ENCODE data around the gene GPR183.

Gene GPR183

GRCh38 chr13:99307247-99307646, at the start of gene GPR183:
TSS of gene GPR183 (minus strand) at chr13:99307399. CDS start at chr13:99296145, 11,254 bp downstream.
- peak; percentile 61 for DNase-seq

DNA sequence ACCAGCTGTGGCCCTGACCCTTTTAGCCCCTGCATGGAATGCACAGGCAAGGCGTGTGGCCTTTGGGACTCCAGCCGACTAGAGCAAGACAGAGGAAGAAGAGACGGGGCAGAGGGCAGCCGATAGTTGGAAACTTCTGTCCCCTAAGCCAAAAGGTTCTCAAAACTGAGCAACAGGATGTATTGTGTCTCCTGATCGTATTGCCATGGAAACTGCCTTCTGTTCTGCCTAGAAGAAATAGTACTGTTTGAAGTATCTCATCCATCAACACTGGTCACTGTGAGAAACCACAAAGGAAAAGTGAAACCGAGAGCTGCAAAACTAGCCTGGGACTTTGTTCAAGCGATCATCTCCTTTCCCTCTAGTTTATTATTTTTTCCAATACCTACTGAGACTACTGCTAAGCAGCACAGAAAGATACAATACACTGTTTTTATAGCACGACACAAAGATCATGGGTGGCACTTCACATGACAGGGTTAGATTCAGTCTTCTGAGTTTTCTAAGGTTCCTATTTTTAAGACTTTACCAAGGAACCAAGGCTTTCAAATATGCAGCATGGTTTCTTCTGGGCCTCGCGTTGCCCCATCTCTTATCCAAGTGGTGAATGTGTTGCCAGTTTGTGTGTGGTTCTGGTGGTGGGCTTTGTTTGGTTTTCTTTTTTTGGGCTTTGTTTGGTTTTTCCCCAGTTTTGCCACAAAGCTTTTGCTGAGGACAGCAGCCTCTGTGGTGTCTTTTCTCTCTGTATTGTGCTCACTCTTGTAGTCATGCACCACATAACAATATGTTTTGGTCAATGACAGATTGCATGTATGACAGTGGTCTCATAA, 49.3 kb upstream of the GPR183 start:
- peak; percentile 84 for DNase-seq

DNA sequence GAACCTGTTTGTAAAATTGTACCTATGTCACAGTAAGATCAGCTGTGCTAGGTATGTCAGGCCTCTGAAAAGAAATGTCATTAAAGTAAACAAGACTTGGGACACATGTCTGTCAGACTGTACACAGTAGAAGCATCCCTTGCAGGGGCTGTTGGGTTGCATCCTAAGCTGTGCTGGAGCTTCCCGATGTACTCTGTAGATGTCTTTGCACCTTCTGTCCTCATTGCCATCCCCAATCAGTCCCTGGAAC, 48.7 kb upstream of the GPR183 start:
- no peak for DNase-seq

DNA sequence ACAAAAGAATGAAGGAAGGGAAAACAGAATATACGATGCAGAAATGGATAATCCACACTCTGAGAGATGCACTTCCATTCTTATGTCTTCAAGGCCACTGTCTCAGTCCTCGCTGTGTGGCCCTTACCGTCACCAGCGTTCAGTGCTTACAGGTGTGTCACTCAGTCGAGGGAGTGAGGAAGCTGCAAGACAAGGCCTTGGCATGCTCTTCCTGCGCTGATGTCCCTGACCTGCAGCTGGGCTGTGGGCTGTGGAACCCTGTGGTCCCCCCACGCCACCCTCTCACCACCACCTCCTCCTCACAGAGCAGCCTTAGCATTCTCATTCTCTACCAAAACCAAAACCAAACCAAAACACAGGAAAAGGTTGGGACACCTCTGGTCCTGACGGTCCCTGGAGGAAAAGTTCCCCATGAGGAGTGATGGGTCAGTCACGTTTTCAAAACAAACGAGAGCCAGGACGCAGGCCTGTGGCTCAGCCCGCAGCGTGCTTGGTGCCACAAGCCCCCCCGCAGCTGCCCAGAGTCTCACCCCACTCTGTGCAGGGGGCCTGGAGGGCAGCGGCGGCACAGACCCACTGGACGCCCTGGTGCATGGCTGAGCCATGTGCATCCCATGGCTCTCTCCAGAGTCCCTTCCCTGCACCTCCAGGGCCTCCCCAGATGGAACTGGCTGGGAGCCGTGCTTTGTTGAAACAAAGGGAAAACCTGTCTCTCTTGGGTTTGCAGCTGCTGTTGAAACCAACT, 48.2 kb upstream of the GPR183 start:
- DNase-seq: no peak

GRCh38 chr13:99354371-99354951, 47.3 kb upstream of the GPR183 start:
- DNase-seq: no peak

GRCh38 chr13:99353836-99354235, 46.6 kb upstream of the GPR183 start:
- no peak for DNase-seq

GRCh38 chr13:99353246-99353600, 46.0 kb upstream of the GPR183 start:
- no peak for DNase-seq

DNA sequence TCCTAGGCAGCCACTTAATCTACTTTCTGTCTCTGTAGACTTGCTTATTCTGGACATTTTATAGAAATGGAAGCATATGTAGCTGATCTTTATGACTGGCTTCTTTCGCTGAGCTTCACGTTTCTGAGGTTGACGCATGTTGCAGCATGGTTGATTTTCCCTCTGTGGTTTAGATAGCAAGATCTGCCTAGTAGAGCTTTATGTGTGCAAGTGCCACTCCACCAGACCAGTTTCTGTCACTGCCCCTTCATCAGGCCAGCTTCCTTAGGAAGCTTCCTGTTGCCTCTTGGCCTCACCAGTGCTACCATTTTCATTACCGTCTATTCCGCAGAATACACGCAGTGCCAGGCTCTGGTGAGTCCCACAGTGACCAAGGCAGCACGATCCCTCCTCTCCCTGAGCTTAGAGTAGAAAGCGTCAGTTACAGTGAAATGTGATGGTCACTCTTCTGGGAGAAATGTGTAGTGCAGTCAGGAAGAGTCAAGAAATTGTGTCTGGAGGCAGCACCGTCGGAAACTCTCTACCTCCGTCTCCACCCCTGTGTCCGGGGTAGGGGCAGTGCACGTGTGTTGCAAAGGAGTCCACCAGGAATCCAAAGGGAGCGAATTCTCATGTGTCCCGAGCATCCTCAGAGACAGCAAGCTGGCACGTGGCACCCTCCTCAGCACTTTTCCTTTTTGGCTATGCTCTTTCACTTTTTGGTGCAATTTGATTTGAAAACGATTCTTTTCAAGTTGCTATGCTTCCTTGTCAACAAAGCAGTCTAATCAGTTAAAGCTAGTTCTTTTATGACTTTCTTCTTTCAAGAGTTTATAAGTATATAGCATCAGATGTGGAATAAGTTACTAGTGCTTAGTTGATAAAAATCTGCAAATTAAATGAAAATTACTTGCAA, 45.4 kb upstream of the GPR183 start:
- no peak for DNase-seq

DNA sequence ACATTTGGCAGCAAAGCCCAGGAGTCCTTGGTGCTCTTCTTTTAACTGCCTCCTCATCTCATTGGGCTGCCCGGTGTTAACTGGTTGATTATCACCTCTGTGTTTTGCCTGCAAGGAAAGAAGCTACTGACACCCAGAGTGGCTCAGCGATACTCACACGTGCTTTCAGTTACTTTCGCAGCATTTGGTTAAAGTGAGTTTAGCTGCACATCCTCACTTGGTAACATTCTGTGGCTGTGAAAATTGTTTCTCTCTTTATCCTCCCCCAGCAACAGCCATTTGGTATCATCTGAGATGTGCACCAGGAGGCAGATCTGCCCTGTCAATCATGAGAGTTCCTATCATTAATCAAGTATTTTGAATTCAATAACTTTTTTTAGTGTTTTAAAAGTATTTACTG, 44.6 kb upstream of the GPR183 start:
- peak; percentile 60 for DNase-seq

DNA sequence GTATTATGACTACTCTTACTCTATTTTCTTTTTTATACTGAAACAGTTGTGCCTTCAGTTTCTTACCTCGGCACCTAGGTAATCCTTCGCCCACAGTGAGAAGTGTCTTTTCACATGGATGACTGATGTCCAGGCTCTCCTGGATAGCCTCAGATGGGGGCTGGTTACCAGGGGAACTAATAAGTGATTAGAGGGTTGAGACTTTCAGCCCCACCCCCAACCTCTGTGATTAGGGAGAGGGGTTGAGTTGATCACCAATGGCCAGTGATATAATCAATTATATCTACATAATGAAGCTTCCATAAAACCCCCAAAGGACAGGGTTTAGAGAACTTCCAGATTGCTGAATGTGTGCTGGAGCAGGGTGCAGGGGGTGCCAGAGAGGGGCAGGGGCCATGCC, 43.0 kb upstream of the GPR183 start:
- DNase-seq: no peak

GRCh38 chr13:99347911-99348451, 40.8 kb upstream of the GPR183 start:
- no peak for DNase-seq

GRCh38 chr13:99347335-99347878, 40.2 kb upstream of the GPR183 start:
- DNase-seq: no peak

DNA sequence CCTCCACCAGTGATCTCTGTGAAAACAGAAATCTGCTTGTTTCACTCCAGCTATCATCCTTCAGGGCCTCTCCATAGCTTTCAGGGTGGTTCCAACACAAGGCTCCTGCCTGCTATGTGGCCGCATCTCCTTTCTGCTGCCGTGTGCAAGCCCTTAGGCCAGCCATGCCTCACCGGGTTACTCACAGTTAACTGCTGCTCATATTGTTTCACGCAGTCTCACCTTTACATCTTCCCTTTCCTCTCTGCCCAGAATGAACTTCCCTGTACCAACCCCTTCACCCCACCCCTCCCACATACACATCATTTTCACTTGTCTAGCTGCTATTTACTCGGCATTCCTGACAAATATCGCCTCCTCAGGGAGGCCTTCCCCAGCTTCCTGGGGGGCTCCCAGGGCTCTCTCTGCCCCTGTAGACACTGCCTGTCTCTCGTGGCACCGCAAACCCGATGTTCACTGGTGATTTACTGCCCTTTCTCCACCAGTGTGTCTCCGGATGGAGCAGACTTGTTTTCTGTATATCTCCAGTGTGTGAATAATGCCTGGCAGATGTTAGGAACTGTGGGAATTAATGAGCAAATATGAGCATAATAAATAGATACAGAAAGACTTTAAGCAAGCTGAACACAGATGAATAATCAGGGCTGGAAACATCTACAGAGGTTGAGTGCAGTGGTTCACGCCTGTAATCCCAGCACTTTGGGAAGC, 39.3 kb upstream of the GPR183 start:
- DNase-seq: no peak

GRCh38 chr13:99345345-99345744, 38.1 kb upstream of the GPR183 start:
- no peak for DNase-seq

- no peak for DNase-seq
Measured at GRCh38 chr13:99344610-99345208, 37.5 kb upstream of the GPR183 start.

DNA sequence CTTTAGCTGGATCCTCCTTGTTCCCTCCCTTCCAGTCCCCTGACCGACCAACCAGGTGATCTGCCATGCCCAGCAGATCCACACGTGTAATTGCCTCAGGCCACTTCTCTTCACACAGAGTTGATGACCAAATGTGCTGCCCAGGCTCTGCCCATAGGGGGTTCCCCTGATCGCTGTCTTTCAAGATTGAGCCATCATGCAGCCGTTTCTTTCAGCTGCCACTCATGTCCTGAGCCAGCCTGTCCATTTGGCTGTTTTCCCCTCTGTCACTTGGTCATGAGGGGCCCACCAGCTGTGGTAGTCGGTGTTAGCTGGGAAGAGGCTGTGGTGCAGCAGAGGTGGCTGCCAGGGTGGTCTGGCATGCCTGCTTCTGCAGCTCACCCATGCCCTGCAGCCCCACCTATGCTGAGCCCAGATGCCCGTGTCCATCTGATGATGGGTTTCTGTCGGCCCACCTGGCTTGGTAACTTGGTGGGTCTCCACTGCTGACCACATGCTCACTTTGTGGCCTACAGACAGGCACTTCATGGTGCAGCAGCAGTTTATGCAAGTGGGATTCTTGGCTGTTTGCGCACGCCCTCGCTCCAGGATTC, 35.6 kb upstream of the GPR183 start:
- DNase-seq: no peak

- DNase-seq: no peak
Measured at GRCh38 chr13:99341969-99342722, 34.9 kb upstream of the GPR183 start.

DNA sequence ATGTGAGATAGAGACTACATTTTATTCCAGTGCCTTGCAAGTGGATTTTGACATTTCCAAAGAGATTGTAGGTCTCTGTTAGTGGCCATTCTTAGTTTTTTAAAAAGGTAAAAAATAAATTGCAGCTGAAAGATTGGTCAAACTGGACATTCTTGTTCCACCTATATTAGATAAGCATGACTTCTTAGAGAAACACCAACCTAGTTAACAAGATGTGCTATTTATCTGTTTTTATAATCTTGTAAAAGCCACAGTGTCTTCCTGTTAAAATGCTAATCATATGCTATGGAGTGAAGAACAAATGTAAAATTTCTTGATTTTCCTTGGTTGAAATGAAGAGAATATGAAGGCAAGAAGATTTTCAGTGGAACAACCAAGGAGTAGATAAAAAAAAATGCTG, 33.4 kb upstream of the GPR183 start:
- no peak for DNase-seq

GRCh38 chr13:99339736-99340397, 32.7 kb upstream of the GPR183 start:
- DNase-seq: peak; percentile 49

DNA sequence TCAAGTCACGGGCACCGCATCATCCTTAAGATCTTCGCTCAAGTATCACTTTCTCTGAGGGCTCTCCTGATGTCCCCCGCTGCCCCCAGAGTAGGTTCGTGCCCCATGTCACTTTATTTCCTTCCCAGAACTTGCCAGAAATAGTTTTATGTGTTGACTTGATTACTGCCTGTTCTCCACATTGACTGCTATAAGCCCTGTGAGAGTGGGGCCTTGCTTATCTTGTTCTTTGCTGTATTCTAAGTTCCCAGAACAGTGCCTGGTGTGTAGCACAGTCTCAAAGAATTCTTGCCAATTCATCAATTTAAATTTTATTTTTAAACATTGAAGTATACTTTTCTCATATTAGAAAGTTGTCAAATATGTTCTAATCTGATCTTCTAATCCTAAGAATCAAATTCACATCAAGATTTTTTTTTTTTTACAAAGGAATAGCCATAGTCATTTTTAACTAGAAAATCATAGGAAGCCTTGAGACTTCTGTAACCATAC, 32.1 kb upstream of the GPR183 start:
- no peak for DNase-seq

All from CD4-positive, alpha-beta T cell treated with Interleukin-15 for 1 hour (primary cell).